Measurements from ENCODE around the gene MERTK. TPM values are rescaled to one million over a fixed set of nuclear protein-coding genes. Genes with fewer than 3 reads are reported as not detected.
A peak's percentile ranks its signal among the peaks of the same experiment; 100 is the strongest.

The MERTK gene
- total and polyA plus RNA-seq, 2 of the 13 experiments (the other 11 are each of a cell fraction or from before 2014, with no cell fraction given): 37.3 to 44.7 TPM

GRCh38 chr2:111898703-111899514, 502 bp downstream of the MERTK start (continued):
- TF ChIP-seq, protein P1, sequence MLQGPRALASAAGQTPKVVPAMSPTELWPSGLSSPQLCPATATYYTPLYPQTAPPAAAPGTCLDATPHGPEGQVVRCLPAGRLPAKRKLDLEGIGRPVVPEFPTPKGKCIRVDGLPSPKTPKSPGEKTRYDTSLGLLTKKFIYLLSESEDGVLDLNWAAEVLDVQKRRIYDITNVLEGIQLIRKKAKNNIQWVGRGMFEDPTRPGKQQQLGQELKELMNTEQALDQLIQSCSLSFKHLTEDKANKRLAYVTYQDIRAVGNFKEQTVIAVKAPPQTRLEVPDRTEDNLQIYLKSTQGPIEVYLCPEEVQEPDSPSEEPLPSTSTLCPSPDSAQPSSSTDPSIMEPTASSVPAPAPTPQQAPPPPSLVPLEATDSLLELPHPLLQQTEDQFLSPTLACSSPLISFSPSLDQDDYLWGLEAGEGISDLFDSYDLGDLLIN (CRISPR knock-in tag; IDR thresholded peaks at IDR 0.05; ENCODE audit: borderline replicate concordance): no peak
- no peak for TF ChIP-seq NFYB (CRISPR knock-in tag; IDR thresholded peaks at IDR 0.05)
- TF ChIP-seq ZNF678 (CRISPR knock-in tag; IDR thresholded peaks at IDR 0.05): peak; percentile 74; the same call in 1 of the 2 replicates
- TF ChIP-seq HES4 (CRISPR knock-in tag; IDR thresholded peaks at IDR 0.05; ENCODE audit: borderline replicate concordance): peak; percentile 71; the same call in 1 of the 2 replicates
- 0 out of 2 replicates have a peak, but pooled peaks have one; percentile 36 for TF ChIP-seq ZNF17 (CRISPR knock-in tag; IDR thresholded peaks at IDR 0.05)
- no peak for TF ChIP-seq JARID2 (CRISPR knock-in tag; IDR thresholded peaks at IDR 0.05; ENCODE audit: insufficient replicate concordance)
- no peak; the same call in 1 of the 2 replicates for TF ChIP-seq RNF219 (CRISPR knock-in tag; IDR thresholded peaks at IDR 0.05)
- peak; percentile 52; the same call in 1 of the 2 replicates for TF ChIP-seq ZIK1 (CRISPR knock-in tag; IDR thresholded peaks at IDR 0.05; ENCODE audit: borderline replicate concordance, low read depth)
- no peak; the same call in 1 of the 2 replicates for TF ChIP-seq MEIS2 (CRISPR knock-in tag; IDR thresholded peaks at IDR 0.05)
- TF ChIP-seq ZNF34 (CRISPR knock-in tag; IDR thresholded peaks at IDR 0.05; ENCODE audit: borderline replicate concordance): no peak
- TF ChIP-seq, protein P2, sequence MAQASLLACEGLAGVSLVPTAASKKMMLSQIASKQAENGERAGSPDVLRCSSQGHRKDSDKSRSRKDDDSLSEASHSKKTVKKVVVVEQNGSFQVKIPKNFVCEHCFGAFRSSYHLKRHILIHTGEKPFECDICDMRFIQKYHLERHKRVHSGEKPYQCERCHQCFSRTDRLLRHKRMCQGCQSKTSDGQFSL (CRISPR knock-in tag; IDR thresholded peaks at IDR 0.05): peak; percentile 55; the same call in 1 of the 2 replicates
- 0 out of 2 replicates have a peak, but pooled peaks have one; percentile 41 for TF ChIP-seq ZNF143 (CRISPR knock-in tag; IDR thresholded peaks at IDR 0.05)
- no peak; the same call in none of the 2 replicates for TF ChIP-seq TSC22D2 (CRISPR knock-in tag; IDR thresholded peaks at IDR 0.05; ENCODE audit: borderline replicate concordance)
- peak; percentile 64; the same call in 1 of the 2 replicates for TF ChIP-seq MAF1 (CRISPR knock-in tag; IDR thresholded peaks at IDR 0.05; ENCODE audit: borderline replicate concordance)
- peak; percentile 45; the same call in 1 of the 2 replicates for TF ChIP-seq ZNF331 (CRISPR knock-in tag; IDR thresholded peaks at IDR 0.05)
- TF ChIP-seq, protein P3, sequence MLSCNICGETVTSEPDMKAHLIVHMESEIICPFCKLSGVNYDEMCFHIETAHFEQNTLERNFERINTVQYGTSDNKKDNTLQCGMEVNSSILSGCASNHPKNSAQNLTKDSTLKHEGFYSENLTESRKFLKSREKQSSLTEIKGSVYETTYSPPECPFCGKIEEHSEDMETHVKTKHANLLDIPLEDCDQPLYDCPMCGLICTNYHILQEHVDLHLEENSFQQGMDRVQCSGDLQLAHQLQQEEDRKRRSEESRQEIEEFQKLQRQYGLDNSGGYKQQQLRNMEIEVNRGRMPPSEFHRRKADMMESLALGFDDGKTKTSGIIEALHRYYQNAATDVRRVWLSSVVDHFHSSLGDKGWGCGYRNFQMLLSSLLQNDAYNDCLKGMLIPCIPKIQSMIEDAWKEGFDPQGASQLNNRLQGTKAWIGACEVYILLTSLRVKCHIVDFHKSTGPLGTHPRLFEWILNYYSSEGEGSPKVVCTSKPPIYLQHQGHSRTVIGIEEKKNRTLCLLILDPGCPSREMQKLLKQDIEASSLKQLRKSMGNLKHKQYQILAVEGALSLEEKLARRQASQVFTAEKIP (CRISPR knock-in tag; IDR thresholded peaks at IDR 0.05; ENCODE audit: borderline replicate concordance): no peak
- no peak for TF ChIP-seq SUZ12 (IDR thresholded peaks at IDR 0.05; ENCODE audit: low read depth, low read length)
- TF ChIP-seq ZFYVE20 (CRISPR knock-in tag; IDR thresholded peaks at IDR 0.05; ENCODE audit: borderline replicate concordance, low read depth): no peak
- peak; percentile 66 for TF ChIP-seq ZNF746 (CRISPR knock-in tag; IDR thresholded peaks at IDR 0.05)
- 0 out of 2 replicates have a peak, but pooled peaks have one; percentile 74 for TF ChIP-seq ZNF816 (CRISPR knock-in tag; IDR thresholded peaks at IDR 0.05; ENCODE audit: borderline replicate concordance)
- peak; percentile 75; the same call in 1 of the 2 replicates for TF ChIP-seq CBFB (CRISPR knock-in tag; IDR thresholded peaks at IDR 0.05)
- no peak for TF ChIP-seq NPAS2 (CRISPR knock-in tag; IDR thresholded peaks at IDR 0.05; ENCODE audit: borderline replicate concordance)
